ENCODE results near the gene OR8U1.

Gene OR8U1

GRCh38 chr11:56412396-56412795 is 37.0 kb downstream of the OR8U1 start, which contains the start of gene OR5AL1:
Gene OR5AL1, plus strand, starts transcription at chr11:56412696.
- H3K27me3 Mint-ChIP-seq (ENCODE audit: low read depth, poor library complexity) = no peaks in the 10 kb centered on the region
- no peak within 1 kb of the TSS for H3K4me3 Mint-ChIP-seq
- no peaks in the 10 kb centered on the region for H3K36me3 Mint-ChIP-seq (ENCODE audit: low read depth)
- H3K27ac Mint-ChIP-seq = no peak within 1 kb of the TSS
- no peak for TF ChIP-seq CTCF (IDR thresholded peaks at IDR 0.05)
- DNase-seq = no peak
- no peaks in the 10 kb centered on the region for H3K9me3 Mint-ChIP-seq
- H3K4me1 Mint-ChIP-seq = no peaks in the 10 kb centered on the region

Measured in nephron progenitor cell (in vitro differentiated cells).